ENCODE results near the gene SMAD7. TPM values are rescaled to one million over a fixed set of nuclear protein-coding genes. Genes with fewer than 3 reads are reported as not detected.

SMAD7 gene
- total RNA-seq, 4 donors from 2014 or later, result 41.2 to 76.0 (median 55.2) TPM

DNA sequence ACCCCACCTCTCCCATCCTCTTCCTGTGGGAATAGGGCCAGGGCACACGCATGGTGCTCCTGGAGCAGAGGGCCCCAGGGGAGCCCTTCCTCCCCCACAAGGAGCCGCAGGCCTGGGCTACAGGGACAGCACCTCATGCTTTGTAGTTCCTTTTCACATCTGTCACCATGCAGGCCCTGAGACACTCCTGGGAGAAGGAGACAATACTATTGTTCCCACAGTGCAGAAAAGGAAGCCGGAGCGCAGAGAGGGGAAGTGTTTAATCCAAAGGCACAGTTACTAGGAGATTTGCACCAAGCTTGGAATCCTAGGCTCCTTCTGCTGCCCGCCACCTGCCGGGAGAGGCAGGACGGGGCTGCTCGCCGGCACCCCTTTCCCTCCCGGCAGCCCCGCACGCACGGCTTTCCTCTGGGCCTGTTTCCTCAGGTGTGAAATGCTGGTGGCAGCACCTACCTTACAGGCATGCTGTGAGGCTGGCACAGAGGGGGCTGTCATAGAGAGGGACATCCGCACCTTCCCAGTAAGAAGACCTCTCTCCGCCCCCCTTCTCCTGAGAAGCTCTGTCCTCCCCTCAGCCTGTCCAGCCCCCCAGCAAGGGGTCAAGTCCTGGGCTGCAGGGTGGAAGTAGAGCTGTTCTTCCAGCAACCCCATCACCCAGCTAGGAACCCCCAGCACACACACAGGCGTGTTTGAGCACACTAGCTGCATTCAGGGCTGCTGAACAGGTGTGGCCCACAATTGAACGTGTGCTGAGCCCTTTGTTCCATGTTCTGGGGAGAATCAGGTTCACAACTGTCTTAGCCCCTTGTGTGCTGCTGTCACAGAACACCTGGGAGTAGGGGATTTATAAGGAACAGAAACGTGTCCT is 62.6 kb downstream of the SMAD7 start:
- H3K4me1 ChIP-seq, result peaks cover 0 to 29% (median 6%) of the 10 kb centered on the region in 3 donors
- TF ChIP-seq EP300 (IDR thresholded peaks at IDR 0.05), result no peak
- no peak for TF ChIP-seq POLR2A (IDR thresholded peaks at IDR 0.05)
- TF ChIP-seq, protein P1, sequence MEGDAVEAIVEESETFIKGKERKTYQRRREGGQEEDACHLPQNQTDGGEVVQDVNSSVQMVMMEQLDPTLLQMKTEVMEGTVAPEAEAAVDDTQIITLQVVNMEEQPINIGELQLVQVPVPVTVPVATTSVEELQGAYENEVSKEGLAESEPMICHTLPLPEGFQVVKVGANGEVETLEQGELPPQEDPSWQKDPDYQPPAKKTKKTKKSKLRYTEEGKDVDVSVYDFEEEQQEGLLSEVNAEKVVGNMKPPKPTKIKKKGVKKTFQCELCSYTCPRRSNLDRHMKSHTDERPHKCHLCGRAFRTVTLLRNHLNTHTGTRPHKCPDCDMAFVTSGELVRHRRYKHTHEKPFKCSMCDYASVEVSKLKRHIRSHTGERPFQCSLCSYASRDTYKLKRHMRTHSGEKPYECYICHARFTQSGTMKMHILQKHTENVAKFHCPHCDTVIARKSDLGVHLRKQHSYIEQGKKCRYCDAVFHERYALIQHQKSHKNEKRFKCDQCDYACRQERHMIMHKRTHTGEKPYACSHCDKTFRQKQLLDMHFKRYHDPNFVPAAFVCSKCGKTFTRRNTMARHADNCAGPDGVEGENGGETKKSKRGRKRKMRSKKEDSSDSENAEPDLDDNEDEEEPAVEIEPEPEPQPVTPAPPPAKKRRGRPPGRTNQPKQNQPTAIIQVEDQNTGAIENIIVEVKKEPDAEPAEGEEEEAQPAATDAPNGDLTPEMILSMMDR (IDR thresholded peaks at IDR 0.05), result no peak
- TF ChIP-seq POLR2AphosphoS5 (IDR thresholded peaks at IDR 0.05), result no peak
- no peak for ATAC-seq
- no peaks in the 10 kb centered on the region for H3K36me3 ChIP-seq
- H3K9me3 ChIP-seq, result no peaks in the 10 kb centered on the region
- WGBS, 2 donors (ENCODE audit: low coverage in 1 of 2), result 91% methylated on average over 12 of the region's 18 CpGs; no CpG with 5 or more reads in 1 of the 2 donors
- no peak overlapping the region for H3K4me3 ChIP-seq
- H3K27ac ChIP-seq, result no peak overlapping the region
- H3K27me3 ChIP-seq, result no peaks in the 10 kb centered on the region

DNA sequence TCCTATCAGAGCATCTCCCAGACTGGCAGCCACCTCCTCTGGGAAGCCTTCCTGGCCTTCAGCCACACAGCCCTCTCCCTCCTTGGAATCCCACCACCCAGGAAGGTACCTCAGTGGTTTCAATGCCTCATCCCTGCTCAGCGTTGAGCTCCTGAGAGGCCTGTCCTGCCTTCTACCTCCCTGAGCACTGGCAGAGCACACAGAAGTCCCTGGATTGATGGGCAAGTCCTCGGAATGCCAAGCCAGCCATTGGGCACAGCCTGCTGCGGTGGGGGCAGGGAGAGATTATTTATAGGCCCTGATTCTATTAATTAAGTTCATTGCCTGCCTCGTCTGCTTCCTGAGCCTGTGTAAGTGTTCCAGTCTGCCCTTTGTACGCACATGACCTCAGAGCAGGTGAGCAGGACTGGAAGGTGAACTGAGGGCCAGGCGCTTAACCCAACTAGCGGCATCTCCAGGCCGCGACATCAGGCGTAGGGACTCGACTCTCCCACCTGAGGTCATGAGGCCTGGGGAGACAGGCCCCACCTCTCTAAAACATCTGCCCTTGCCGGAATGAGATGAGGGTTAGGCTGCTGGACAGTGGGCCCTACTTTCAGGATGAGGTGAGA is 63.4 kb downstream of the SMAD7 start:
- no peak for TF ChIP-seq EP300 (IDR thresholded peaks at IDR 0.05)
- no peak for TF ChIP-seq POLR2AphosphoS5 (IDR thresholded peaks at IDR 0.05)
- TF ChIP-seq POLR2A (IDR thresholded peaks at IDR 0.05), result no peak
- TF ChIP-seq, protein P1 (IDR thresholded peaks at IDR 0.05), result no peak
- Histone ChIP-seq H3K4me3 (no peak overlapping the region), H3K9me3 (no peaks in the 10 kb centered on the region), H3K27ac (no peak overlapping the region), H3K4me1 (peaks cover 0 to 29% (median 6%) of the 10 kb centered on the region in 3 donors), H3K36me3 (no peaks in the 10 kb centered on the region), H3K27me3 (no peaks in the 10 kb centered on the region)
- WGBS, 2 donors (ENCODE audit: low coverage in 1 of 2), result 76 to 89% methylated on average over 3 of the region's 12 CpGs
- no peak for ATAC-seq

GRCh38 chr18:48886520-48887293 is 64.1 kb downstream of the SMAD7 start:
- no peaks in the 10 kb centered on the region for H3K27me3 ChIP-seq
- peaks cover 0 to 29% (median 6%) of the 10 kb centered on the region in 3 donors for H3K4me1 ChIP-seq
- no peaks in the 10 kb centered on the region for H3K9me3 ChIP-seq
- H3K36me3 ChIP-seq, result no peaks in the 10 kb centered on the region
- no peak overlapping the region for H3K4me3 ChIP-seq
- ATAC-seq, result no peak
- TF ChIP-seq, protein P1 (IDR thresholded peaks at IDR 0.05), result no peak
- TF ChIP-seq POLR2A (IDR thresholded peaks at IDR 0.05), result no peak
- TF ChIP-seq POLR2AphosphoS5 (IDR thresholded peaks at IDR 0.05), result no peak
- TF ChIP-seq EP300 (IDR thresholded peaks at IDR 0.05), result no peak
- no peak overlapping the region for H3K27ac ChIP-seq
- 90 to 100% methylated on average over 1 to 4 of the region's 8 CpGs for WGBS, 2 donors (ENCODE audit: low coverage in 1 of 2)

DNA sequence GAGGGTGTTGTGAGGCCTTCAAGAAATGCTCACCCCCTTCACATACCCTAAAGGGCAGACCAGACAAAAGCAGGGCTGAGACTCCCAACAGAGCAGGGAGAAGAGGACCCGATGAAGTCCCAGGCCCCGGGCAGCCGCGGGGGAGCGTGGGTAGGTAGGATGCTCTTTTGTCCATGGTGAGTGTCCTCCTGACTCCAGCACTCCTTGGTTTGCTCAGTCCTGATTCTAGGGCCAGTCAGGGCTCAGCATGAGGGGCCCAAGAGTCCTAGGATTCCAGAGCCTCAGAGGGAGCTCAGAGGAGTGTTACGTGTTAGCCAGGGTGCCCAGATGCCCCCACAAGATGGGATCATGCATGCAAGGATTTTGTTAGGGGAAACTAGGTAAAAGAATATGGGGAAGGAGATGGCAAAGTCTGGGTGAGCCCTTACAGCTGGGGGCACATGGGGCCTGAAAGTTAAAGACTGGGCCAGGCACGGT is 64.8 kb downstream of the SMAD7 start:
- ATAC-seq, result no peak
- TF ChIP-seq POLR2A (IDR thresholded peaks at IDR 0.05) (no peak), POLR2AphosphoS5 (IDR thresholded peaks at IDR 0.05) (no peak), EP300 (IDR thresholded peaks at IDR 0.05) (no peak)
- TF ChIP-seq, protein P1 (IDR thresholded peaks at IDR 0.05), result no peak
- WGBS, 2 donors (ENCODE audit: low coverage in 1 of 2), result 100% methylated on average over 1 of the region's 7 CpGs
- H3K4me1 ChIP-seq, result peaks cover 0 to 29% (median 6%) of the 10 kb centered on the region in 3 donors
- H3K27ac ChIP-seq, result no peak overlapping the region
- H3K9me3 ChIP-seq, result no peaks in the 10 kb centered on the region
- no peaks in the 10 kb centered on the region for H3K27me3 ChIP-seq
- H3K4me3 ChIP-seq, result no peak overlapping the region
- H3K36me3 ChIP-seq, result no peaks in the 10 kb centered on the region
